ENCODE measurements around the gene TNFRSF1A.

DNA sequence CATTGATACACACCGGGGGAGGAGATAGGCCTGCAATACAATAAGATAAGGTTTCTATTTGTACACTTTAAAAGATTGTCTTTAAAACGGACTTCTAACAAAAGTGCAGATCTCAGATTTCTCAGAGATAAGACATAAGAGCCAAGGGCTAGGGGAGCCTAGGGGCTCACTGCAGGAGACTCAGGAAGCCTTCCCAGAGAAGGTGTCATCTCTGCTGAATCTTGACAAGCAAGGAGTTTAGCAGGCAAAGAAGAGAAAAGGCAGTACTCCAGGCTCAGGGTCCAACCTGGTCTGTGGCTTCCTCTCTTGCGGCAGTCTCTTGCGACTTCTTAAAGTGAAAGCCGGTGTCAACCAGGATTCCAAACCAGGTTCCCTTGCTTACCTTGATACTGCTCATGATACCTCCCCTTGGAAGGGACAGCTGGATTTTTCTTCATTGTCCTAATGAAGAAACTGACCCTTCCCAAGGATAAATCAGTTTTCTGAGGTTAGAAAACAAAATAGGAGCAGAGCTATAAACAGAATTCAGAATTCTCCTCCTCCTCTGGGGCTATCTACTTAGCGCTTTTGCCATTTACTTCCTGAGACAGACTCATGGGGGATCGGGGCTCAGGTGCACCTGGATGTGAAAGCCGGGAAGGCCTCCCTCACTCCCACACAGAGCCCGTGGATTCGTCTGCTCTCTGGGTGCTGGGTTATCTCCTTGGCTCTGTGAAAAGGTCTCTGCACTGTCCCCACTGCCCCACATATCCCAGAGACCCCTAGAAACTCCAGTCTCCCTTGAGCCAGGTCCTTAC lies 35.2 kb upstream of the TNFRSF1A start:
- TF ChIP-seq, protein P1, sequence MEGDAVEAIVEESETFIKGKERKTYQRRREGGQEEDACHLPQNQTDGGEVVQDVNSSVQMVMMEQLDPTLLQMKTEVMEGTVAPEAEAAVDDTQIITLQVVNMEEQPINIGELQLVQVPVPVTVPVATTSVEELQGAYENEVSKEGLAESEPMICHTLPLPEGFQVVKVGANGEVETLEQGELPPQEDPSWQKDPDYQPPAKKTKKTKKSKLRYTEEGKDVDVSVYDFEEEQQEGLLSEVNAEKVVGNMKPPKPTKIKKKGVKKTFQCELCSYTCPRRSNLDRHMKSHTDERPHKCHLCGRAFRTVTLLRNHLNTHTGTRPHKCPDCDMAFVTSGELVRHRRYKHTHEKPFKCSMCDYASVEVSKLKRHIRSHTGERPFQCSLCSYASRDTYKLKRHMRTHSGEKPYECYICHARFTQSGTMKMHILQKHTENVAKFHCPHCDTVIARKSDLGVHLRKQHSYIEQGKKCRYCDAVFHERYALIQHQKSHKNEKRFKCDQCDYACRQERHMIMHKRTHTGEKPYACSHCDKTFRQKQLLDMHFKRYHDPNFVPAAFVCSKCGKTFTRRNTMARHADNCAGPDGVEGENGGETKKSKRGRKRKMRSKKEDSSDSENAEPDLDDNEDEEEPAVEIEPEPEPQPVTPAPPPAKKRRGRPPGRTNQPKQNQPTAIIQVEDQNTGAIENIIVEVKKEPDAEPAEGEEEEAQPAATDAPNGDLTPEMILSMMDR (IDR thresholded peaks at IDR 0.05), result no peak
- TF ChIP-seq, protein P2, sequence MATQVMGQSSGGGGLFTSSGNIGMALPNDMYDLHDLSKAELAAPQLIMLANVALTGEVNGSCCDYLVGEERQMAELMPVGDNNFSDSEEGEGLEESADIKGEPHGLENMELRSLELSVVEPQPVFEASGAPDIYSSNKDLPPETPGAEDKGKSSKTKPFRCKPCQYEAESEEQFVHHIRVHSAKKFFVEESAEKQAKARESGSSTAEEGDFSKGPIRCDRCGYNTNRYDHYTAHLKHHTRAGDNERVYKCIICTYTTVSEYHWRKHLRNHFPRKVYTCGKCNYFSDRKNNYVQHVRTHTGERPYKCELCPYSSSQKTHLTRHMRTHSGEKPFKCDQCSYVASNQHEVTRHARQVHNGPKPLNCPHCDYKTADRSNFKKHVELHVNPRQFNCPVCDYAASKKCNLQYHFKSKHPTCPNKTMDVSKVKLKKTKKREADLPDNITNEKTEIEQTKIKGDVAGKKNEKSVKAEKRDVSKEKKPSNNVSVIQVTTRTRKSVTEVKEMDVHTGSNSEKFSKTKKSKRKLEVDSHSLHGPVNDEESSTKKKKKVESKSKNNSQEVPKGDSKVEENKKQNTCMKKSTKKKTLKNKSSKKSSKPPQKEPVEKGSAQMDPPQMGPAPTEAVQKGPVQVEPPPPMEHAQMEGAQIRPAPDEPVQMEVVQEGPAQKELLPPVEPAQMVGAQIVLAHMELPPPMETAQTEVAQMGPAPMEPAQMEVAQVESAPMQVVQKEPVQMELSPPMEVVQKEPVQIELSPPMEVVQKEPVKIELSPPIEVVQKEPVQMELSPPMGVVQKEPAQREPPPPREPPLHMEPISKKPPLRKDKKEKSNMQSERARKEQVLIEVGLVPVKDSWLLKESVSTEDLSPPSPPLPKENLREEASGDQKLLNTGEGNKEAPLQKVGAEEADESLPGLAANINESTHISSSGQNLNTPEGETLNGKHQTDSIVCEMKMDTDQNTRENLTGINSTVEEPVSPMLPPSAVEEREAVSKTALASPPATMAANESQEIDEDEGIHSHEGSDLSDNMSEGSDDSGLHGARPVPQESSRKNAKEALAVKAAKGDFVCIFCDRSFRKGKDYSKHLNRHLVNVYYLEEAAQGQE (IDR thresholded peaks at IDR 0.05; ENCODE audit: insufficient read depth in 1 of 2, low read depth in 2 of 2, low read length in 1 of 2), result no peak
- no peak for TF ChIP-seq POLR2AphosphoS5 (IDR thresholded peaks at IDR 0.05; ENCODE audit: low read depth, low read length)
- no peak for TF ChIP-seq SIN3A (IDR thresholded peaks at IDR 0.05; ENCODE audit: borderline replicate concordance, insufficient read depth, low read depth, low read length)
- no peak for TF ChIP-seq TCF7L2 (IDR thresholded peaks at IDR 0.05; ENCODE audit: low read depth, low read length)
